Osteoblast (primary cell): ENCODE measurements around the gene DGKZ. TPM values are rescaled to one million over a fixed set of nuclear protein-coding genes. Genes with fewer than 3 reads are reported as not detected.

Experiments
- DNase-seq: peaks from one replicate; pipeline ENCODE4 v3.0.0; 2011; ENCODE audit warnings: low spot score, mixed read lengths; ENCODE audit not compliant: insufficient read length; ENCODE audit errors: missing footprints
- H2AFZ ChIP-seq: 2 replicates; pipeline ENCODE4 v1.6.0; 2011; ENCODE audit warnings: mild to moderate bottlenecking, low read length
- H3K27ac ChIP-seq: 2 replicates; pipeline ENCODE4 v1.5.1; 2011; ENCODE audit warnings: mild to moderate bottlenecking, low read depth, low read length, moderate library complexity
- H3K27me3 ChIP-seq: 2 replicates; pipeline ENCODE4 v1.6.0; 2012; ENCODE audit warnings: mild to moderate bottlenecking, control low read depth, inconsistent platforms, low read length, moderate library complexity; ENCODE audit not compliant: insufficient read depth
- H3K36me3 ChIP-seq: 2 replicates; pipeline ENCODE4 v1.5.1; 2011; ENCODE audit warnings: mild to moderate bottlenecking, low read length, control low read depth, moderate library complexity; ENCODE audit not compliant: insufficient read depth
- H3K4me1 ChIP-seq: 2 replicates; pipeline ENCODE4 v1.5.1; 2011; ENCODE audit warnings: mild to moderate bottlenecking, low read length, control low read depth, moderate library complexity; ENCODE audit not compliant: insufficient read depth
- H3K4me2 ChIP-seq: 2 replicates; pipeline ENCODE4 v1.6.0; 2011; ENCODE audit warnings: mild to moderate bottlenecking, low read length; ENCODE audit not compliant: insufficient read depth
- H3K4me3 ChIP-seq: fragments of 200-600 bp; sonication (generic); 3 replicates; pipeline ENCODE4 v1.5.1; 2012; ENCODE audit warnings: mild to moderate bottlenecking, low read length, inconsistent platforms; ENCODE audit not compliant: insufficient read depth
- H3K79me2 ChIP-seq: 2 replicates; pipeline ENCODE4 v1.6.0; 2012; ENCODE audit warnings: mild to moderate bottlenecking, low read length, control low read depth, inconsistent platforms; ENCODE audit not compliant: insufficient read depth
- H3K9me3 ChIP-seq: 2 replicates; pipeline ENCODE4 v1.5.1; 2011; ENCODE audit warnings: low read depth, low read length, control low read depth
- H4K20me1 ChIP-seq: 2 replicates; pipeline ENCODE4 v1.6.0; 2012; ENCODE audit warnings: mild to moderate bottlenecking, low read length, control low read depth; ENCODE audit not compliant: insufficient read depth
- total RNA-seq: library from RNA; depleted of rRNA; stranded (reverse); fragments of >200 nt; gene quantifications from 2 replicates; pipeline ENCODE4 v1.2.3, GENCODE V29; 2012
- TF ChIP-seq, protein P1 (sequence below): IDR thresholded peaks from 2 replicates; pipeline ENCODE4 v1.5.1; 2011; ENCODE audit warnings: mild to moderate bottlenecking, low read depth, low read length, moderate library complexity; ENCODE audit errors: extremely low read depth

Gene DGKZ
- total RNA-seq, 1 donor: 52.5 TPM

DNA sequence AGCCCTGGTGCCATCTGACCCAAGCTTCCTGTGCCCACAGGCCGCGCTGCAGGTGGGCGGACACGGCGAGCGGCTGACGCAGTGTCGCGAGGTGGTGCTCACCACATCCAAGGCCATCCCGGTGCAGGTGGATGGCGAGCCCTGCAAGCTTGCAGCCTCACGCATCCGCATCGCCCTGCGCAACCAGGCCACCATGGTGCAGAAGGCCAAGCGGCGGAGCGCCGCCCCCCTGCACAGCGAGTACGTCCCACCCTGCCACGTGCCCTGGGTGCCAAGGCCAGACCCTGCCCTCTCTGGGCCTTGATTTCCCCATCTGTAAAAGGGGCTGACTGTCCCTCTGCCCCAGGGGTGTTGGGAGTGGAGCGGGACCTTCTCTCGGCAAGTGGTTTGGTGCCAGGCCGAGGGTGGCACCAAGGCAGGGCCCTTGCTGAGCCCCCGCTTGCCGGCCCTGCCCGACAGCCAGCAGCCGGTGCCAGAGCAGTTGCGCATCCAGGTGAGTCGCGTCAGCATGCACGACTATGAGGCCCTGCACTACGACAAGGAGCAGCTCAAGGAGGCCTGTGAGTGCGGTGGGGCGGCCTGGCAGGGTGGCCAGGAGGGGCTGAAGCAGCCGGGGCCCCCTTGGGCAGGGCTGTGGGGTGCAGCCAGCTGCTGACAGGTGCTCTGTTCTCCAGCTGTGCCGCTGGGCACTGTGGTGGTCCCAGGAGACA is 28.3 kb downstream of the DGKZ start:
- Histone ChIP-seq H3K79me2 (no peaks in the 10 kb centered on the region), H3K9me3 (no peaks in the 10 kb centered on the region), H3K4me1 (no peaks in the 10 kb centered on the region), H3K36me3 (peaks cover 12% of the 10 kb centered on the region), H3K4me3 (no peak overlapping the region), H2AFZ (no peak overlapping the region), H3K4me2 (no peak overlapping the region), H4K20me1 (no peaks in the 10 kb centered on the region), H3K27ac (no peak overlapping the region), H3K27me3 (no peaks in the 10 kb centered on the region)
- TF ChIP-seq, protein P1, sequence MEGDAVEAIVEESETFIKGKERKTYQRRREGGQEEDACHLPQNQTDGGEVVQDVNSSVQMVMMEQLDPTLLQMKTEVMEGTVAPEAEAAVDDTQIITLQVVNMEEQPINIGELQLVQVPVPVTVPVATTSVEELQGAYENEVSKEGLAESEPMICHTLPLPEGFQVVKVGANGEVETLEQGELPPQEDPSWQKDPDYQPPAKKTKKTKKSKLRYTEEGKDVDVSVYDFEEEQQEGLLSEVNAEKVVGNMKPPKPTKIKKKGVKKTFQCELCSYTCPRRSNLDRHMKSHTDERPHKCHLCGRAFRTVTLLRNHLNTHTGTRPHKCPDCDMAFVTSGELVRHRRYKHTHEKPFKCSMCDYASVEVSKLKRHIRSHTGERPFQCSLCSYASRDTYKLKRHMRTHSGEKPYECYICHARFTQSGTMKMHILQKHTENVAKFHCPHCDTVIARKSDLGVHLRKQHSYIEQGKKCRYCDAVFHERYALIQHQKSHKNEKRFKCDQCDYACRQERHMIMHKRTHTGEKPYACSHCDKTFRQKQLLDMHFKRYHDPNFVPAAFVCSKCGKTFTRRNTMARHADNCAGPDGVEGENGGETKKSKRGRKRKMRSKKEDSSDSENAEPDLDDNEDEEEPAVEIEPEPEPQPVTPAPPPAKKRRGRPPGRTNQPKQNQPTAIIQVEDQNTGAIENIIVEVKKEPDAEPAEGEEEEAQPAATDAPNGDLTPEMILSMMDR: no peak
- DNase-seq: no peak

DNA sequence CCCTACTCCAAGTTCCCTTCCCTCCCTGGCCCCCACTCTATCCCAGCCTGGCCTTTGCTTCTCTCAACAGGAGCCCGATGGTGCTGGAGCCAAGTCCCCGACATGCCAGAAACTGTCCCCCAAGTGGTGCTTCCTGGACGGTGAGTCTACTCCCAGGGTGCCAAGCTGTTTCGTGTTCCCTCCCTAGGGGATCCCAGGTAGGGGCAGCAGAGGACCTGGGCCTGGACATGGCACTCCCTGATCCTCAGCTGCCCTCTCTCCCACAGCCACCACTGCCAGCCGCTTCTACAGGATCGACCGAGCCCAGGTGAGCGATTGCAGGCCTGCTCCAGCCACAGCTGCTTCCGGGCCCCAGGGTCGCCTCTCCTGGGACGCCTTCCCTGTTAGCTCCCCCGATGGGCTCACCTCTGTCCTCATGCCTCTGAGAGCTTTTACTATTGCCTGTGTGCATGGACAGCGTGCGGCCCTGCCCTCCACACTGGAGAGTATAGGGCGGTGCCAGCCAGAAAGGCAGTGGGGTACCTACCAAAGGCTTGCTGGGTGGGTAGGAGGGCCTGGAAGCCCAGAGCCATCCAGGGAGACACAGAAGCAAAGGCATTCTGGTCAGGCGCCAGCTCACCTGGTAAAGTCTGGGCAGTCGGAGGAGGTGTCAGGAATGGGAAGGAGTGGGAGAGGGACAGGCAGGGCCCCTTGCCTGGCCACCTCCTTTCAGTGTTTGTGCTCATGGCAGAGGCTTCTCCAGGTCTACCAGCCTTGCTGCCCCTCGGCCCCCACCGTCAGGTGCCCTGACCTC is 29.2 kb downstream of the DGKZ start:
- Histone ChIP-seq H4K20me1 (no peaks in the 10 kb centered on the region), H3K27me3 (no peaks in the 10 kb centered on the region), H3K9me3 (no peaks in the 10 kb centered on the region), H3K27ac (no peak overlapping the region), H2AFZ (no peak overlapping the region), H3K4me1 (no peaks in the 10 kb centered on the region), H3K36me3 (peaks cover 12% of the 10 kb centered on the region), H3K4me2 (no peak overlapping the region), H3K4me3 (no peak overlapping the region), H3K79me2 (no peaks in the 10 kb centered on the region)
- TF ChIP-seq, protein P1: no peak
- DNase-seq: no peak

GRCh38 chr11:46377290-46377689 is 30.0 kb downstream of the DGKZ start:
- H2AFZ ChIP-seq: no peak overlapping the region

More at GRCh38 chr11:46377290-46377689, 30.0 kb downstream of the DGKZ start:
- Histone ChIP-seq H3K4me3 (no peak overlapping the region), H3K27ac (no peak overlapping the region), H3K79me2 (no peaks in the 10 kb centered on the region), H4K20me1 (no peaks in the 10 kb centered on the region), H3K27me3 (no peaks in the 10 kb centered on the region), H3K9me3 (no peaks in the 10 kb centered on the region), H3K36me3 (peaks cover 12% of the 10 kb centered on the region), H3K4me1 (peaks cover 1% of the 10 kb centered on the region), H3K4me2 (no peak overlapping the region)
- DNase-seq: no peak
- TF ChIP-seq, protein P1: no peak
